Measurements from ENCODE around the gene NFASC. TPM values are rescaled to one million over a fixed set of nuclear protein-coding genes. Genes with fewer than 3 reads are reported as not detected.

The NFASC gene
- total RNA-seq, 1 donor from 2014 or later, result 1.6 TPM

- Histone ChIP-seq H3K27ac (ENCODE audit: low read depth, low read length) (no peak overlapping the region), H3K4me1 (ENCODE audit: control insufficient read depth in 3 of 3, insufficient read depth in 3 of 3, low read length in 3 of 3) (peaks cover 0 to 8% (median 5%) of the 10 kb centered on the region in 3 donors), H3K27me3 (ENCODE audit: control insufficient read depth in 3 of 3, insufficient read depth in 3 of 3, low read length in 3 of 3) (peaks cover 3 to 9% (median 8%) of the 10 kb centered on the region in 3 donors), H3K4me3 (ENCODE audit: low read length in 3 of 3) (no peak overlapping the region), H3K36me3 (ENCODE audit: control insufficient read depth in 3 of 3, insufficient read depth in 3 of 3, low read length in 3 of 3) (no peaks in the 10 kb centered on the region), H3K9ac (ENCODE audit: low read depth in 1 of 3, low read length in 3 of 3) (no peak overlapping the region), H3K9me3 (ENCODE audit: control insufficient read depth in 3 of 3, low read length in 3 of 3) (no peaks in the 10 kb centered on the region)
These were observed 113.2 kb downstream of the NFASC start for GRCh38 chr1:204983881-204984280.

- Histone ChIP-seq H3K27me3 (ENCODE audit: control insufficient read depth in 3 of 3, insufficient read depth in 3 of 3, low read length in 3 of 3) (peaks cover 3 to 9% (median 8%) of the 10 kb centered on the region in 3 donors), H3K9me3 (ENCODE audit: control insufficient read depth in 3 of 3, low read length in 3 of 3) (no peaks in the 10 kb centered on the region), H3K27ac (ENCODE audit: low read depth, low read length) (no peak overlapping the region), H3K4me3 (ENCODE audit: low read length in 3 of 3) (no peak overlapping the region), H3K4me1 (ENCODE audit: control insufficient read depth in 3 of 3, insufficient read depth in 3 of 3, low read length in 3 of 3) (peaks cover 0 to 8% (median 5%) of the 10 kb centered on the region in 3 donors), H3K36me3 (ENCODE audit: control insufficient read depth in 3 of 3, insufficient read depth in 3 of 3, low read length in 3 of 3) (no peaks in the 10 kb centered on the region), H3K9ac (ENCODE audit: low read depth in 1 of 3, low read length in 3 of 3) (no peak overlapping the region)
These were observed 113.8 kb downstream of the NFASC start for GRCh38 chr1:204984499-204984898.

- H3K9me3 ChIP-seq (ENCODE audit: control insufficient read depth in 3 of 3, low read length in 3 of 3), result no peaks in the 10 kb centered on the region
- no peak overlapping the region for H3K27ac ChIP-seq (ENCODE audit: low read depth, low read length)
- peaks cover 0 to 3% (median 2%) of the 10 kb centered on the region in 3 donors for H3K4me1 ChIP-seq (ENCODE audit: control insufficient read depth in 3 of 3, insufficient read depth in 3 of 3, low read length in 3 of 3)
- no peak overlapping the region for H3K4me3 ChIP-seq (ENCODE audit: low read length in 3 of 3)
- H3K9ac ChIP-seq (ENCODE audit: low read depth in 1 of 3, low read length in 3 of 3), result no peak overlapping the region
- H3K36me3 ChIP-seq (ENCODE audit: control insufficient read depth in 3 of 3, insufficient read depth in 3 of 3, low read length in 3 of 3), result no peaks in the 10 kb centered on the region
- H3K27me3 ChIP-seq (ENCODE audit: control insufficient read depth in 3 of 3, insufficient read depth in 3 of 3, low read length in 3 of 3), result peaks cover 3 to 18% (median 15%) of the 10 kb centered on the region in 3 donors
These were observed 115.5 kb downstream of the NFASC start for GRCh38 chr1:204986181-204986580.

- Histone ChIP-seq H3K36me3 (ENCODE audit: control insufficient read depth in 3 of 3, insufficient read depth in 3 of 3, low read length in 3 of 3) (no peaks in the 10 kb centered on the region), H3K4me3 (ENCODE audit: low read length in 3 of 3) (no peak overlapping the region), H3K9ac (ENCODE audit: low read depth in 1 of 3, low read length in 3 of 3) (no peak overlapping the region), H3K9me3 (ENCODE audit: control insufficient read depth in 3 of 3, low read length in 3 of 3) (no peaks in the 10 kb centered on the region), H3K27ac (ENCODE audit: low read depth, low read length) (no peak overlapping the region), H3K4me1 (ENCODE audit: control insufficient read depth in 3 of 3, insufficient read depth in 3 of 3, low read length in 3 of 3) (peaks cover 0 to 2% (median 0%) of the 10 kb centered on the region in 3 donors), H3K27me3 (ENCODE audit: control insufficient read depth in 3 of 3, insufficient read depth in 3 of 3, low read length in 3 of 3) (peaks cover 3 to 17% (median 9%) of the 10 kb centered on the region in 3 donors)
These were observed 117.0 kb downstream of the NFASC start for GRCh38 chr1:204987689-204988088.

- Histone ChIP-seq H3K9me3 (ENCODE audit: control insufficient read depth in 3 of 3, low read length in 3 of 3) (no peaks in the 10 kb centered on the region), H3K27me3 (ENCODE audit: control insufficient read depth in 3 of 3, insufficient read depth in 3 of 3, low read length in 3 of 3) (peaks cover 0 to 16% (median 9%) of the 10 kb centered on the region in 3 donors), H3K4me1 (ENCODE audit: control insufficient read depth in 3 of 3, insufficient read depth in 3 of 3, low read length in 3 of 3) (no peaks in the 10 kb centered on the region), H3K27ac (ENCODE audit: low read depth, low read length) (no peak overlapping the region), H3K36me3 (ENCODE audit: control insufficient read depth in 3 of 3, insufficient read depth in 3 of 3, low read length in 3 of 3) (no peaks in the 10 kb centered on the region), H3K4me3 (ENCODE audit: low read length in 3 of 3) (no peak overlapping the region), H3K9ac (ENCODE audit: low read depth in 1 of 3, low read length in 3 of 3) (no peak overlapping the region)
These were observed 117.5 kb downstream of the NFASC start for GRCh38 chr1:204988196-204988595.

GRCh38 chr1:204989266-204990058 lies 118.8 kb downstream of the NFASC start:
- peaks cover 0 to 16% (median 9%) of the 10 kb centered on the region in 3 donors for H3K27me3 ChIP-seq (ENCODE audit: control insufficient read depth in 3 of 3, insufficient read depth in 3 of 3, low read length in 3 of 3)
- H3K4me3 ChIP-seq (ENCODE audit: low read length in 3 of 3), result no peak overlapping the region
- no peak overlapping the region for H3K27ac ChIP-seq (ENCODE audit: low read depth, low read length)
- no peaks in the 10 kb centered on the region for H3K9me3 ChIP-seq (ENCODE audit: control insufficient read depth in 3 of 3, low read length in 3 of 3)
- H3K36me3 ChIP-seq (ENCODE audit: control insufficient read depth in 3 of 3, insufficient read depth in 3 of 3, low read length in 3 of 3), result no peaks in the 10 kb centered on the region
- no peak overlapping the region for H3K9ac ChIP-seq (ENCODE audit: low read depth in 1 of 3, low read length in 3 of 3)
- no peaks in the 10 kb centered on the region for H3K4me1 ChIP-seq (ENCODE audit: control insufficient read depth in 3 of 3, insufficient read depth in 3 of 3, low read length in 3 of 3)

- Histone ChIP-seq H3K27ac (ENCODE audit: low read depth, low read length) (no peak overlapping the region), H3K27me3 (ENCODE audit: control insufficient read depth in 3 of 3, insufficient read depth in 3 of 3, low read length in 3 of 3) (peaks cover 0 to 16% (median 6%) of the 10 kb centered on the region in 3 donors), H3K36me3 (ENCODE audit: control insufficient read depth in 3 of 3, insufficient read depth in 3 of 3, low read length in 3 of 3) (no peaks in the 10 kb centered on the region), H3K4me1 (ENCODE audit: control insufficient read depth in 3 of 3, insufficient read depth in 3 of 3, low read length in 3 of 3) (no peaks in the 10 kb centered on the region), H3K9me3 (ENCODE audit: control insufficient read depth in 3 of 3, low read length in 3 of 3) (no peaks in the 10 kb centered on the region), H3K9ac (ENCODE audit: low read depth in 1 of 3, low read length in 3 of 3) (no peak overlapping the region), H3K4me3 (ENCODE audit: low read length in 3 of 3) (no peak overlapping the region)
These were observed 119.5 kb downstream of the NFASC start for GRCh38 chr1:204990059-204990664.

GRCh38 chr1:204990721-204991341 lies 120.2 kb downstream of the NFASC start:
- no peak overlapping the region for H3K9ac ChIP-seq (ENCODE audit: low read depth in 1 of 3, low read length in 3 of 3)
- H3K27me3 ChIP-seq (ENCODE audit: control insufficient read depth in 3 of 3, insufficient read depth in 3 of 3, low read length in 3 of 3), result peaks cover 0 to 16% (median 6%) of the 10 kb centered on the region in 3 donors
- no peaks in the 10 kb centered on the region for H3K36me3 ChIP-seq (ENCODE audit: control insufficient read depth in 3 of 3, insufficient read depth in 3 of 3, low read length in 3 of 3)
- no peaks in the 10 kb centered on the region for H3K9me3 ChIP-seq (ENCODE audit: control insufficient read depth in 3 of 3, low read length in 3 of 3)
- H3K4me1 ChIP-seq (ENCODE audit: control insufficient read depth in 3 of 3, insufficient read depth in 3 of 3, low read length in 3 of 3), result no peaks in the 10 kb centered on the region
- H3K4me3 ChIP-seq (ENCODE audit: low read length in 3 of 3), result no peak overlapping the region
- H3K27ac ChIP-seq (ENCODE audit: low read depth, low read length), result no peak overlapping the region

- H3K27me3 ChIP-seq (ENCODE audit: control insufficient read depth in 3 of 3, insufficient read depth in 3 of 3, low read length in 3 of 3), result peaks cover 0 to 16% (median 9%) of the 10 kb centered on the region in 3 donors
- H3K9ac ChIP-seq (ENCODE audit: low read depth in 1 of 3, low read length in 3 of 3), result no peak overlapping the region
- no peaks in the 10 kb centered on the region for H3K9me3 ChIP-seq (ENCODE audit: control insufficient read depth in 3 of 3, low read length in 3 of 3)
- H3K4me3 ChIP-seq (ENCODE audit: low read length in 3 of 3), result no peak overlapping the region
- H3K4me1 ChIP-seq (ENCODE audit: control insufficient read depth in 3 of 3, insufficient read depth in 3 of 3, low read length in 3 of 3), result peaks cover 0 to under 1% (median 0%) of the 10 kb centered on the region in 3 donors
- no peaks in the 10 kb centered on the region for H3K36me3 ChIP-seq (ENCODE audit: control insufficient read depth in 3 of 3, insufficient read depth in 3 of 3, low read length in 3 of 3)
- H3K27ac ChIP-seq (ENCODE audit: low read depth, low read length), result no peak overlapping the region
These were observed 120.7 kb downstream of the NFASC start for GRCh38 chr1:204991342-204991844.

Measured in skeletal muscle tissue (tissue), 4 donors.